BE2C (cell line): ENCODE data around the gene DUSP12.
A peak's percentile ranks its signal among the peaks of the same experiment; 100 is the strongest.

Experiments
- DNase-seq: peaks from one replicate; pipeline ENCODE4 v3.0.0-alpha.2; 2020
- H3K27me3 ChIP-seq: fragments of 250-450 bp; sonication (Bioruptor Pico); 2 replicates; pipeline ENCODE4 v1.5.1; 2020; ENCODE audit warnings: mild to moderate bottlenecking
- H3K36me3 ChIP-seq: fragments of 250-450 bp; sonication (Bioruptor Pico); 2 replicates; pipeline ENCODE4 v1.5.1; 2020; ENCODE audit warnings: mild to moderate bottlenecking
- H3K4me1 ChIP-seq: fragments of 250-450 bp; sonication (Bioruptor Pico); 2 replicates; pipeline ENCODE4 v1.5.1; 2020
- H3K4me3 ChIP-seq: 2 replicates; pipeline ENCODE4 v1.5.1; 2011; ENCODE audit warnings: low read depth, low read length
- H3K9me3 ChIP-seq: fragments of 250-450 bp; sonication (Bioruptor Pico); 2 replicates; pipeline ENCODE4 v1.5.1; 2020
- CTCF ChIP-seq: IDR thresholded peaks from 2 replicates; pipeline ENCODE4 v1.5.1; 2012; ENCODE audit warnings: mild to moderate bottlenecking, low read depth, low read length

Gene DUSP12

GRCh38 chr1:161739865-161740566 is 9.6 kb upstream of the DUSP12 start:
- DNase-seq = no peak
- no peaks in the 10 kb centered on the region for H3K4me1 ChIP-seq
- no peak for TF ChIP-seq CTCF
- H3K36me3 ChIP-seq = no peaks in the 10 kb centered on the region
- H3K27me3 ChIP-seq = peaks cover 7% of the 10 kb centered on the region
- H3K4me3 ChIP-seq = no peak overlapping the region
- H3K9me3 ChIP-seq = no peaks in the 10 kb centered on the region

GRCh38 chr1:161740921-161741320 is 8.7 kb upstream of the DUSP12 start:
- Histone ChIP-seq H3K27me3 (no peaks in the 10 kb centered on the region; the same call in none of the 2 replicates), H3K4me3 (no peak overlapping the region), H3K36me3 (no peaks in the 10 kb centered on the region), H3K9me3 (no peaks in the 10 kb centered on the region), H3K4me1 (no peaks in the 10 kb centered on the region)
- no peak for DNase-seq
- no peak for TF ChIP-seq CTCF

GRCh38 chr1:161743231-161743630 is 6.4 kb upstream of the DUSP12 start:
- Histone ChIP-seq H3K4me1 (no peaks in the 10 kb centered on the region), H3K4me3 (no peak overlapping the region), H3K27me3 (no peaks in the 10 kb centered on the region; the same call in none of the 2 replicates), H3K9me3 (no peaks in the 10 kb centered on the region), H3K36me3 (no peaks in the 10 kb centered on the region)
- no peak for DNase-seq
- no peak for TF ChIP-seq CTCF

- Histone ChIP-seq H3K4me3 (no peak overlapping the region), H3K9me3 (no peaks in the 10 kb centered on the region), H3K4me1 (no peaks in the 10 kb centered on the region), H3K27me3 (no peaks in the 10 kb centered on the region), H3K36me3 (peaks cover 15% of the 10 kb centered on the region)
- DNase-seq = no peak
- TF ChIP-seq CTCF = no peak
Observed at GRCh38 chr1:161747801-161748200, 1.8 kb upstream of the DUSP12 start.

GRCh38 chr1:161763522-161764098 is 14.0 kb downstream of the DUSP12 start:
- Histone ChIP-seq H3K9me3 (no peaks in the 10 kb centered on the region), H3K4me3 (no peak overlapping the region)

More at GRCh38 chr1:161763522-161764098, 14.0 kb downstream of the DUSP12 start:
- TF ChIP-seq CTCF = peak; percentile 82
- peak; percentile 28 for DNase-seq
- peaks cover 3% of the 10 kb centered on the region for H3K36me3 ChIP-seq
- no peaks in the 10 kb centered on the region for H3K27me3 ChIP-seq
- no peaks in the 10 kb centered on the region for H3K4me1 ChIP-seq
